Dermis microvascular lymphatic vessel endothelial cell (primary cell): ENCODE data around the gene TWIST2. TPM values are rescaled to one million over a fixed set of nuclear protein-coding genes. Genes with fewer than 3 reads are reported as not detected.
A peak's percentile ranks its signal among the peaks of the same experiment; 100 is the strongest.

Experiments
- DNase-seq, 2 donors: peaks; one replicate each; pipeline versions ENCODE4 v3.0.0 to v3.0.0-alpha.2; 2010; ENCODE audit warnings: low read depth in 2 of 2
- total RNA-seq: library from RNA; depleted of rRNA; stranded (reverse); fragments of >200 nt; gene quantifications from 2 replicates; pipeline ENCODE4 v1.2.1, GENCODE V29; 2014

The TWIST2 gene
- total RNA-seq, 1 donor from 2014 or later, result not detected

DNA sequence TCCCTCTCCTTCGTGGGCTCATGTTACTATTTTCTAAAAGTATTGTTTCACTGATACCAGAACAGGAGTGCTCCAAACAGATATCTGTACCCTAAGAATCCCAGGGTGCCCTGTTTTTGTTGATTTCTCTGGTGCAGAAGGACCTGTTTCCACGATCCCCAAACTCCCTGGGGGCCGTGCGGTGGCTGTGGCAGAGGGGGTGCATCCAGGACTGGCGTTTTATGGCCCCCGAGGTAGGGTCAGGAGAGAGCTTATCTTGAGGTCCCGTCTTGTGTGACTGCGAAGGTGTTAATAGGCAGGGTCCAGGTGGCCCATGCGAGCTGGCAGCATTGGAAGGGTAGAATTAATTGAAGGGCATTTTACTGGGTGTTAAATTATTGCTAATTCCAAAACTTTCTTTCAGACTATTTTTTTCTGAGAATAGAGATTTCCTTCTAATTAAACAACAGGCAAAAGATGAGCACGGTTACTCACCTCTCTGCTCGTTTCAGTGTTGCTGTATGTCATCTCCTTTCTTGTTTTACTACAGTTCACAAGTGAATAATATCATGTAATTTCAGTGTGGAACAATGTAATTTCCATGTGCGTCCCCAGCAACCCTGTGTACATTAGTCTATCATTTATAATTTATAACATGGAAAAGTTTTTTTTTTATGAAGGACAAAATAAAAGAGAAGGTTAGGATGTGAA lies 8.2 kb downstream of the TWIST2 start:
- no peak for DNase-seq

- DNase-seq, result no peak
Observed at GRCh38 chr2:238856713-238857567, 9.1 kb downstream of the TWIST2 start.

- no peak for DNase-seq
Observed at GRCh38 chr2:238857959-238858358, 10.1 kb downstream of the TWIST2 start.

DNA sequence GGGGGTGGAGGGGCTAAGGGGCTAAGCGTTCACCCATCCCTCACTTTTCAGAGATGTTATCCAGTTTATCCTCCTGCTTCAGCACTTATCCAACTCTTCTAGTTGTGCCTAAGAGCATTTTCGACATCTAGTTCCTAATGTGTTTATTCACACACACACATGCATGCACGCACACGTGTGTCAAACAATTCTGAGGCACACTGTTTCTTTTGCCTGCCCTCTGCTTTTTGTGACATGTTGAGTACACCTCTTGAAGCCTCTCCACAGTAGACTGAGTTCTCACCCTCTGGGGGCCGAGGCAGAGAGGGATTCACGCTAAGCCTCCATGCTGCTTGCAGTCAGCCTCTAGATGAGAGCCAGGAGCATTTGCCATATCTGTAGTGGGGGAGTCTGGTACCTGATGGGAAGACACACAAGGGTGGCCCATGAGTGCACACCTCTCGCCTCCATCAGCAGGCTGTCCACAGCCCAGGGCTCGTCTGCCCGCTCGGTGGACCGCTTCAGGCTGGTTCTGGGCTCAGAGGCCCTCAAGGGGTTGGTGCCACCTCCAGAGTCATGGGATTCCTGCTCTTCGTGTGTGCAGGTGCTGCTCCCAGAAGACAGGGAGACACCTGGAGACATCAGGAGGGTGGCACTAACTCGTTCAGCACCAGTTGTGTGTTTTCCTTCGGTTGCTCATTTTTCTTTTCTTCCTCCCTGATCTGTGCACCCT lies 11.9 kb downstream of the TWIST2 start:
- DNase-seq, result no peak

DNA sequence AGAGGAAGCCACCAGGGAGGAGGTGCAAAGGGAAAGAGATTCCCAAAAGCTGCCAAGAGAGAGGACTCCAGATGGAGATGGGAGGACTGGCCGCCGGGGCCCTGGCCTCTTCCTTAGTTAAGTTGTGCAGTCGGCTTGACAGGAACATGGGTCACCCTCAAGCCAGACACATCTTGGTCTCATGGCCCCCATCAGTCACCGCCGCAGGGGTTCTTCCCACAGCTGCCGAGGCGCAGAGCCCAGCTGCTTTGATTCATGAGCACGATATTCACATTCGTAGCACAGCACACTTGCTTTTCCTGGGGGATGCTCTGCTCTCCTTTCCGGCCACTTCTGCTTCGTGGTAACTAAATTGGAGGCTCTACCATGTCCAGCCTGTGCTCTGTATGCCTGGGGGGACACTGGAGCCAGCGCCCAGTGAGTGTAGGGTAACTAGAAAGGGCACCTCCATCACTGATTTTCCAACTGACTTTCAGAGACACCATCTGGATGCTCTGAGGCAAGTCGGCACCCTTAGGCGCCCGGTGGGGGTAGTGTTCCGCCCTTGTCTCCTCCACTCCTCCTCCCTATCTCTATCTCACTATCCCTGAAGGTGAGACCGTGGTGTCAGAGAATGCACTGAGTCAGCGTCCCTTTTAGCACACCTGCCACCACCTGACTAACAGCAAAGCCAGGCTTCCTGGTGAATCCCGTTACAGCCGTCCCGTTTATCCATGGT lies 13.3 kb downstream of the TWIST2 start:
- DNase-seq, result no peak

- no peak for DNase-seq
Observed at GRCh38 chr2:238861766-238862315, 14.0 kb downstream of the TWIST2 start.

DNA sequence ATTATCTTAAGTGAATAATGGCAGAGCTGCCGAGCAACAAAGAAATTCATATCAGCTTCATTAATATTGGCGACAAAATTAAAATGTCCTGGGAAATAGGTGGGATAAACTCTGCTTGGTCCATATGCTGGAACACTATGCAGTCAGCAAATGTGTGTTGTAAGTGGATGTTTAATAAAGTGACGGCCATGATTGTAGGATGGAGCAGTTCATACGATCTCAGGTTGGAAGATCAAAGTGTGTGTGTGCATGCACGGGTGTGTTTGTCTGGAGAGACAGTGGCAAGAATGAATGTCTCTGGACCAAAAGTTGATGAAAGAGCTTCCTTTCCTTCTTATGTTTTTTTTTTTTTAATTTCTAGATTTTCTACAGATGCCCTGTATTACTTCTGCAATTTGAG lies 14.8 kb downstream of the TWIST2 start:
- DNase-seq, result no peak

DNA sequence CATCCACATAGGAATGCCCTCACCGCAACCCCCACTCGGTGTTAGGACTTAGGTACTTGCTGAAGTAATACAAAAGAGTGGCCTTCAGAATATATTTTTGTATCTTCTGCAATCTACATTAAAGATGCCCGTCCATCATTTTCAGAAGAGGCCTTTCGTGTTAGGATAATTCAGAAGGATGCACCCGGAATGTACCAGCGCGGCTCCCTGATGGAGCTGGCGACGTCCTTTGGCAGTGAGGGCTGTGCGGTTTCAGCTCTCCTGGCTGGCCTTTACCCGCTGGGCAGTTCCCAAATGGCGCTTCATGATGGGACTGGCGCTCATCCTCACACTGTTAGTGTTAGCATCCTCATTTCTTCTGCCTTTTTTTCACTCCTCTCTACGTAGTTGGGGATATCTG lies 15.3 kb downstream of the TWIST2 start:
- no peak for DNase-seq

GRCh38 chr2:238863749-238864206 lies 15.9 kb downstream of the TWIST2 start:
- DNase-seq, result no peak

DNA sequence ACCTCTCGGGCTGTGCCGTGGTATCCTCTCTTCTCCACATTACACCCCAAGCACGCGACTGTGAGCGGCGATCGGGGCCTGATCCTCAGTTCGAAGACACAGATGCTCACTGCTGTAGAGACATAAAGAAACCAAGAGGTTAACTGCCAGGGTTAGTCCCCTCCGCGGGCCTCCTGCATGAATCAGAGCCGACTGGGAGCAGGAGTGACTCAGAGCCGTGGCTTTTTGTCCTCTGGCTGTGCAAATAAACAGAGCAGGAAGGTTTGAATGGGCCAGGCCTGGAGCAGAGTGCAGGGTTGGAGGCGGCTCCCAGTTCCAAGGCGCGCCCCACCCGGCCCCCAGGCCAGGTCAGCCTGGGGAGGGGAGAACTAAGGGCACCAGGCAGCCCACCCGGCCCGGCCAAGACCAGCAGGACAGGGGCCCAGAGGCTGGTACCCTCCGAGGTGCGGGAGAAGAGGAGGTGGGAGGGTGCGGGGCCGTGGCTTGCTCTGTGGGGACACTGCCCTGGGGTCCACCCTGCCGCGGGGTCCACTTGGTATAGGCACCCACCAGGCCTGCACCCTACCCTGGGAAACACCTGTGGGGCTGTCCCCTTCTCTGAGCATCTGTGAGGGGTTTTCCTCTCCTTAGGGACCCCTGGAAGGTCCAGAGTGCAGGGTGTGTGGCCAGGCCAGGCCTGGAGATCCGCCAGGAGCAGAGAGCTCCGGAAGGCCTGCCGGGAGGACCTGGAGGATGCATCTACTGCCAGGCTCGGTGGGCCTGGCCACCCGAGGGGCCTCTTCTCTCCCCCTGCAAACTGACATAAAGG lies 16.5 kb downstream of the TWIST2 start:
- peak; percentile 78 to 98 for DNase-seq

DNA sequence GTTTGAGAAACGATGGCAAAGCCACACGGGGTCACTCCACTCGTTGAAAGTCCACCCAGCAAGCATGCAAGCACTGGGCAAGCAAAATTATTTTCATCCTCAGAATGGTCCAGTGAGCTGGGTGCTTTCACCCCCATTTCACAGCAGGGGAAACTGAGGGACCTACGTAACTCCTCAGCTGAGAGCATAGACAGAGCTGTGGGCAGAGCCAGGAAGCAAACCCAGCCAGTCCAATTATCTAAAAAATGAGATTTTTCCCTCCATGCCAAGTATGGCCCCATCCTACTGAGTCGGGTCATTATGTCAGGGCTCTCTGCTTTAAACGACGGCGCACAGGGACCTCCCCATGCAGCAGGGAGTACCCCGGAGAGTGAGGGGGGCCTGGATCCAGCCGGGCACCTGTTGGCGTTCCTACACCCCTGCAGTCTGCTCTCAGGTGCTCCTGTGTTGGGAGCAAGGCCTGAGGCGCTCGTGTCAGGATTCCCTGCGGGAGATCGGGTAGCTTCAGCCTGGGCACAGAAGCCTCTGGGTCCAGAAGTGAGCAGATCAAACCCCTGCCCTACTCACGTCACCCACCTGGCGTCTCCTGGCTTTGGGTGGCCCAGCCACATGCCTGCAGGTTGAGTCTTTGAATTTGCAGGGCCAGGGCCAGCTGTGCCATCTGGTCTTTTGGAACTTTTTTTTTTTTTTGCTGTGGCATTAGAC lies 17.3 kb downstream of the TWIST2 start:
- DNase-seq, result no peak

DNA sequence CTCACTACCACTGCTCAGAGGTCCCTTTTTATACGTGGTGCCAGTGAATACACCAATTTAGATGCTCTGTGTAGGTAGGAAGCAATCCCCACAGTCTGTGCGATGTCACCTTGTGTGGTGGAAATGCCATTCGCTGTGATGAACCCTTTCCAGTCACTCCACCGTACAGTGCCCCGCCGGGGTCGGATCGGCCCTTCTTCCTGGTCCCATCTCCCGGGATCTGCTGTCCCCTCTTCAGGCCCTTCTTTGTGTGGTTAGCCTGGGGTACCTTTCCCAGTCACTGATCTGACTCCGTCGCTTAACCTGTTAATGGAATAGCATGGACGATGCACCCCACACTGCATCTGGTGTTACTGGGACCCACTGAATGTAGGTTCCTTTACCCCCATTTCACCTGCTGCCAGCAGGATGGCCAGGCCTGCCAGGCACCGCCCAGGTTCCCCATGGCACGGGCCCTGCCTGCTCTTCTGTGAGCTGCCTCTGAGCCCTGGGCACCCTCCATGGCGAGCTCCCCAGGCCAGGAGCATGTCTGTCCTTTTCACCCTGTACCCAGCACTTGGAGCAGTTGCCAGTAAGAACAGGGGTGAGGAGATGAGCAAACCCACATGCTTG lies 18.0 kb downstream of the TWIST2 start:
- DNase-seq, result no peak

- no peak for DNase-seq
Observed at GRCh38 chr2:238866656-238867277, 18.9 kb downstream of the TWIST2 start.

GRCh38 chr2:238868067-238868524 lies 20.2 kb downstream of the TWIST2 start:
- no peak for DNase-seq

- DNase-seq, result no peak
Observed at GRCh38 chr2:238868616-238869292, 20.9 kb downstream of the TWIST2 start.

DNA sequence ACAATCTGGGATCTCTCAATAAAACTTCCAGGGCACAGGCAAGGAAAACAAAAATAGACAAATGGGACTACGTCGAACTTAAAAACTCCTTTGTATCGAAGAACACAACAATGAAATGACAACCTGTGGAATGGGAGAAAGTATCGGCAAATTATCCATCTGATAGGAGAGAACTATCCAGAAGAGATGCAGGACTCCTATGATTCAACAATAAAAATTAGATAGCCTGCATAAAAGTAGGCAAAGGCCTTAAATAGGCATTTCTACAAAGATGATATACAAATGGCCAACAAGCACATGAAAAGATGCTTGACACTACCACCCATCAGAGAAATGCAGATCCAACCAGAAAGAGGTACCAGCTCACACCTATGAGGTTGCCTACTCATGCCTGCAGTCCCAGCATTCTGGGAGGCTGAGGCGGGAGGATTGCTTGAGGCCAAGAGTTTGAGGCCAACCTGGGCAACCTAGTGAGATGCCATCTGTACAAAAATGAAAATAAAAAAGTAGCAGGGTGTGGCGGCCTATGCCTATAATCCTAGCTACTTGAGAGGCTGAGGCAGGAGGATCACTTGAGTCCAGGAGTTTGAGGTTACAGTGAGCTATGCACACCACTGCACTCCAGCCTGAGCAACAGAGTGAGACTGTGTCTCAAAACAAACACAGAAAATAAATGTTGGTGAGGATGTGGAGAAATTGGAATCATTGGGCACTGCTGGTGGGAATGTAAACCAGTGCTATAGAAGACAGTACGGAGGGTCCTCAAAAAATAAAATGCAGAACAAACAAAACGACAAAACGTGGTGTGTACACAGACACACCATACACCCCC lies 21.6 kb downstream of the TWIST2 start:
- DNase-seq, result no peak

DNA sequence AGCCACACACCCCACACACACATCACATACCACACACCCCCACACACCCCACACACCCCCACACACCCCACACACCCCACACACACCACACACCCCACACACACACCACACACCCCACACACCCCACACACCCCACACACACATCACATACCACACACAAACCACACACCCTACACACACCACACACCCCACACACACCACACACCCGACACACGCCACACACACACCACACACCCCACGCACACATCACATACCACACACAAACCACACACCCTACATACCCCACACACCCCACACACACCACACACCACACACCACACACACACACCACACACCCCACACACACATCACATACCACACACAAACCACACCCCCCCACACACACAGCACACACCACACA lies 22.4 kb downstream of the TWIST2 start:
- DNase-seq, result no peak
